HG03064 (cell line): ENCODE results near the gene PARD3B.

ENCODE experiments used
- ATAC-seq: cut with Tn5 transposase; IDR thresholded peaks from one replicate; pipeline ENCODE4 v1.9.1; 2021; ENCODE audit warnings: low read depth; ENCODE audit not compliant: unreplicated experiment

The PARD3B gene

GRCh38 chr2:205614965-205615364, 1069.7 kb downstream of the PARD3B start:
- no peak for ATAC-seq

GRCh38 chr2:205617905-205618304, 1072.6 kb downstream of the PARD3B start:
- ATAC-seq = no peak

- no peak for ATAC-seq
Measured at GRCh38 chr2:205619600-205619999, 1074.3 kb downstream of the PARD3B start.

- no peak for ATAC-seq
Measured at GRCh38 chr2:205627085-205627484, 1081.8 kb downstream of the PARD3B start.

GRCh38 chr2:205628422-205628821, 1083.1 kb downstream of the PARD3B start:
- ATAC-seq = no peak

- no peak for ATAC-seq
Measured at GRCh38 chr2:205629091-205629776, 1084.0 kb downstream of the PARD3B start.

GRCh38 chr2:205633994-205634393, 1088.7 kb downstream of the PARD3B start:
- no peak for ATAC-seq

GRCh38 chr2:205636549-205637319, 1091.5 kb downstream of the PARD3B start:
- ATAC-seq = no peak

GRCh38 chr2:205637320-205637602, 1092.0 kb downstream of the PARD3B start:
- no peak for ATAC-seq

GRCh38 chr2:205637779-205638503, 1092.7 kb downstream of the PARD3B start:
- no peak for ATAC-seq

- ATAC-seq = no peak
Measured at GRCh38 chr2:205640716-205641115, 1095.4 kb downstream of the PARD3B start.

- no peak for ATAC-seq
Measured at GRCh38 chr2:205642599-205643356, 1097.5 kb downstream of the PARD3B start.

GRCh38 chr2:205643391-205643885, 1098.2 kb downstream of the PARD3B start:
- no peak for ATAC-seq

- ATAC-seq = no peak
Measured at GRCh38 chr2:205644018-205644417, 1098.7 kb downstream of the PARD3B start.

GRCh38 chr2:205646680-205647079, 1101.4 kb downstream of the PARD3B start:
- ATAC-seq = peak; percentile 95

- no peak for ATAC-seq
Measured at GRCh38 chr2:205650450-205650849, 1105.2 kb downstream of the PARD3B start.

GRCh38 chr2:205650931-205651330, 1105.7 kb downstream of the PARD3B start:
- no peak for ATAC-seq

- ATAC-seq = no peak
Measured at GRCh38 chr2:205651719-205652118, 1106.4 kb downstream of the PARD3B start.

GRCh38 chr2:205654878-205655605, 1109.8 kb downstream of the PARD3B start:
- no peak for ATAC-seq
